Uterus (tissue), 2 donors: Measurements from ENCODE around the gene DGKI.

Source experiments
- POLR2A ChIP-seq, 2 donors: fragments of 450-650 bp; IDR thresholded peaks; one replicate each; pipeline ENCODE4 v1.6.1; 2016; ENCODE audit warnings: antibody characterized with exemption in 2 of 2, mild to moderate bottlenecking in 1 of 2, moderate library complexity in 1 of 2
- TF ChIP-seq, protein P1 (sequence below), 4 experiments: fragments of 200-600 bp in 2 of 4; fragments of 450-650 bp in 2 of 4; sonication (generic) in 2 of 4; IDR thresholded peaks; one replicate each; pipeline ENCODE4 v1.5.1; 2016 to 2019; ENCODE audit warnings: antibody characterized with exemption in 4 of 4, mild to moderate bottlenecking in 2 of 4, moderate library complexity in 1 of 4

DNA sequence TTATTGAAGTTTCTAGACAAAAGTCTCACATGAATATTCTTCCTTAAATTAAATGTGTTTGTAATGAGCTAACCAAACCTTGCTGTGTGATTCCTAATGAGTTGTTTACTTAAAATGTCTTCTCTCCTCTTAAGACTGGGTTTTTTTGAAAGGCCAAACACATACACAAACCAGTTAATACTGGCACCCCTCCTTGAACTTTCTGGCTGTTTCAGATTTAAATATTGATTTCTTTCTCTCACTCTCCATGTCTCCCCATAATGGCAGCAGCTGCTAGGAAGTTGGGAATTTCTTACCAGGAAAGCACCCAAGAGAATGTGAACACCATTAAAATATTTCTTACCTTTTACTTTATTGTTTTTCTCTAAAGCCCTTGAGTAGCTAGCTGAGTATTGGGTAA is 491.8 kb downstream of the DGKI start:
- TF ChIP-seq, protein P1, sequence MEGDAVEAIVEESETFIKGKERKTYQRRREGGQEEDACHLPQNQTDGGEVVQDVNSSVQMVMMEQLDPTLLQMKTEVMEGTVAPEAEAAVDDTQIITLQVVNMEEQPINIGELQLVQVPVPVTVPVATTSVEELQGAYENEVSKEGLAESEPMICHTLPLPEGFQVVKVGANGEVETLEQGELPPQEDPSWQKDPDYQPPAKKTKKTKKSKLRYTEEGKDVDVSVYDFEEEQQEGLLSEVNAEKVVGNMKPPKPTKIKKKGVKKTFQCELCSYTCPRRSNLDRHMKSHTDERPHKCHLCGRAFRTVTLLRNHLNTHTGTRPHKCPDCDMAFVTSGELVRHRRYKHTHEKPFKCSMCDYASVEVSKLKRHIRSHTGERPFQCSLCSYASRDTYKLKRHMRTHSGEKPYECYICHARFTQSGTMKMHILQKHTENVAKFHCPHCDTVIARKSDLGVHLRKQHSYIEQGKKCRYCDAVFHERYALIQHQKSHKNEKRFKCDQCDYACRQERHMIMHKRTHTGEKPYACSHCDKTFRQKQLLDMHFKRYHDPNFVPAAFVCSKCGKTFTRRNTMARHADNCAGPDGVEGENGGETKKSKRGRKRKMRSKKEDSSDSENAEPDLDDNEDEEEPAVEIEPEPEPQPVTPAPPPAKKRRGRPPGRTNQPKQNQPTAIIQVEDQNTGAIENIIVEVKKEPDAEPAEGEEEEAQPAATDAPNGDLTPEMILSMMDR (IDR thresholded peaks at IDR 0.05): no peak
- TF ChIP-seq POLR2A (IDR thresholded peaks at IDR 0.05): no peak
